ENCODE data around the gene KDELR3.

KDELR3 gene

GRCh38 chr22:38440747-38441350, 27.0 kb upstream of the KDELR3 start:
- DNase-seq: no peak

- no peak for DNase-seq
Observed at GRCh38 chr22:38441620-38442287, 26.1 kb upstream of the KDELR3 start.

- DNase-seq: no peak
Observed at GRCh38 chr22:38442967-38443627, 24.8 kb upstream of the KDELR3 start.

- no peak for DNase-seq
Observed at GRCh38 chr22:38443628-38444521, 24.0 kb upstream of the KDELR3 start.

- no peak for DNase-seq
Observed at GRCh38 chr22:38444783-38445182, 23.1 kb upstream of the KDELR3 start.

GRCh38 chr22:38446018-38446601, 21.8 kb upstream of the KDELR3 start:
- no peak for DNase-seq

- no peak for DNase-seq
Observed at GRCh38 chr22:38448945-38449745, 18.8 kb upstream of the KDELR3 start.

- DNase-seq: no peak
Observed at GRCh38 chr22:38449776-38450175, 18.1 kb upstream of the KDELR3 start.

GRCh38 chr22:38450234-38450797, 17.6 kb upstream of the KDELR3 start:
- DNase-seq: no peak

- no peak for DNase-seq
Observed at GRCh38 chr22:38451404-38451803, 16.5 kb upstream of the KDELR3 start.

GRCh38 chr22:38451864-38452263, 16.0 kb upstream of the KDELR3 start:
- DNase-seq: no peak

- no peak for DNase-seq
Observed at GRCh38 chr22:38452373-38453065, 15.4 kb upstream of the KDELR3 start.

- DNase-seq: no peak
Observed at GRCh38 chr22:38453066-38453672, 14.7 kb upstream of the KDELR3 start.

- DNase-seq: no peak
Observed at GRCh38 chr22:38453996-38454352, 13.9 kb upstream of the KDELR3 start.

GRCh38 chr22:38454353-38455075, 13.4 kb upstream of the KDELR3 start:
- no peak for DNase-seq

GRCh38 chr22:38455076-38455529, 12.8 kb upstream of the KDELR3 start, which contains the start of gene KCNJ4:
KCNJ4 (minus strand) TSS chr22:38455199; CDS start chr22:38428132, 27,067 bp downstream.
- no peak for DNase-seq

- no peak for DNase-seq
Observed at GRCh38 chr22:38455530-38456271, 12.2 kb upstream of the KDELR3 start.

- DNase-seq: no peak
Observed at GRCh38 chr22:38456272-38456835, 11.5 kb upstream of the KDELR3 start.
